Measurements from ENCODE around the gene LRCH4. TPM values are rescaled to one million over a fixed set of nuclear protein-coding genes. Genes with fewer than 3 reads are reported as not detected.
"Not testable (repeated sequence)": the region's sequence is repeated elsewhere in the genome, so short reads cannot be mapped to it uniquely, and the experiment has no call there.

The LRCH4 gene
- total and polyA plus RNA-seq, 2 of the 13 experiments (the other 11 are each of a cell fraction or from before 2014, with no cell fraction given) = 7.0 to 9.3 TPM

DNA sequence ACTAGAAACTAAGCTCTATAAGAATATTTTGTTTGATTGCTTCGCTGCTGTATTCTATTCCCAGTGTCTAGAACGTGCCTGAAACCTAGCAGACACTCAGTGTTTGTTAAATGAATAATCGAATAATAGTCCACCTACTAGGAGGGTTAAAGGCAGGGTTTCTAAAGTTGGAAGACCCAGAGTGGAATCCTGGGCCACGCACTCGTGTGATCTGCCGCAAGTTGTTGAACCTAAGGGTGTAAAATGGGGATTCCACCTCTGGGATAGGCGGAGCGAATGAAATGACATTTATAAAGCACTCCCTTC lies 47.6 kb downstream of the LRCH4 start (continued):
- no peak for TF ChIP-seq ZNF709 (CRISPR knock-in tag; IDR thresholded peaks at IDR 0.05)
- TF ChIP-seq ZNF75D (CRISPR knock-in tag; IDR thresholded peaks at IDR 0.05; ENCODE audit: borderline replicate concordance) = no peak
- 0 out of 2 replicates have a peak, but pooled peaks have one; percentile 28 for TF ChIP-seq TP53 (CRISPR knock-in tag; conservative IDR thresholded peaks at IDR 0.05)
- TF ChIP-seq KDM3A (CRISPR knock-in tag; IDR thresholded peaks at IDR 0.05; ENCODE audit: low read depth) = no peak
- TF ChIP-seq ZFY (CRISPR knock-in tag; IDR thresholded peaks at IDR 0.05) = no peak

GRCh38 chr7:100536695-100537094 lies 49.2 kb downstream of the LRCH4 start:
- H3K36me3 ChIP-seq (replicated peaks in 1 of 2; ENCODE audit: control insufficient read depth in 1 of 2, insufficient read depth in 2 of 2, low read length in 2 of 2); H3K4me3 ChIP-seq (replicated peaks in 1 of 3; ENCODE audit: insufficient read depth in 1 of 3, low read depth in 2 of 3, low read length in 3 of 3); BruUV-seq (replicated peaks); POLR2A ChIA-PET; H3K4me2 ChIP-seq (ENCODE audit: low read depth, low read length); H4K20me1 ChIP-seq (ENCODE audit: insufficient read depth, low read length); H2AFZ ChIP-seq (ENCODE audit: low read length); ATAC-seq; CTCF ChIA-PET (ENCODE audit: low intra/inter-chr PET ratio, low total read pairs); in situ Hi-C loops (cut with HindIII; ENCODE audit: extremely low pct_ligation_motif_present, low pct_unique_long_range_greater_than_20kb); intact Hi-C loops (cut with micrococcal nuclease; ENCODE audit: unreplicated experiment); H3K27me3 ChIP-seq (ENCODE audit: control insufficient read depth in 1 of 2, insufficient read depth in 2 of 2, low read length in 2 of 2); FAIRE-seq; H3K9ac ChIP-seq (ENCODE audit: insufficient read depth, low read depth, low read length); H3K27ac ChIP-seq (ENCODE audit: extremely low read length, insufficient read depth, low read length); DNase-seq (ENCODE audit: low spot score); H3K9me3 ChIP-seq (ENCODE audit: low read length): not testable (repeated sequence)
- Histone ChIP-seq H3K79me2 (ENCODE audit: insufficient read depth, low read length) (peaks cover 21% of the 10 kb centered on the region), H3K4me1 (ENCODE audit: insufficient read depth, low read length) (peaks cover 54% of the 10 kb centered on the region)
- WGBS (ENCODE audit: low lambda C conversion rate) = 94% methylated on average over 2 of the region's 2 CpGs

- POLR2A ChIA-PET = not testable (repeated sequence)
These were observed 49.9 kb downstream of the LRCH4 start for GRCh38 chr7:100535982-100536381.

More at GRCh38 chr7:100535982-100536381, 49.9 kb downstream of the LRCH4 start:
- H3K9me3 ChIP-seq (ENCODE audit: low read length); H3K4me2 ChIP-seq (ENCODE audit: low read depth, low read length); FAIRE-seq; H3K4me3 ChIP-seq (replicated peaks in 1 of 3; ENCODE audit: insufficient read depth in 1 of 3, low read depth in 2 of 3, low read length in 3 of 3); intact Hi-C loops (cut with micrococcal nuclease; ENCODE audit: unreplicated experiment); H3K36me3 ChIP-seq (replicated peaks in 1 of 2; ENCODE audit: control insufficient read depth in 1 of 2, insufficient read depth in 2 of 2, low read length in 2 of 2); ATAC-seq; BruUV-seq (replicated peaks); H3K27me3 ChIP-seq (ENCODE audit: control insufficient read depth in 1 of 2, insufficient read depth in 2 of 2, low read length in 2 of 2); in situ Hi-C loops (cut with HindIII; ENCODE audit: extremely low pct_ligation_motif_present, low pct_unique_long_range_greater_than_20kb); H2AFZ ChIP-seq (ENCODE audit: low read length); H3K27ac ChIP-seq (ENCODE audit: extremely low read length, insufficient read depth, low read length); CTCF ChIA-PET (ENCODE audit: low intra/inter-chr PET ratio, low total read pairs); H3K9ac ChIP-seq (ENCODE audit: insufficient read depth, low read depth, low read length); DNase-seq (ENCODE audit: low spot score); H4K20me1 ChIP-seq (ENCODE audit: insufficient read depth, low read length): not testable (repeated sequence)
- peaks cover 14% of the 10 kb centered on the region for H3K79me2 ChIP-seq (ENCODE audit: insufficient read depth, low read length)
- WGBS (ENCODE audit: low lambda C conversion rate) = 97% methylated on average over 9 of the region's 9 CpGs
- peaks cover 47% of the 10 kb centered on the region for H3K4me1 ChIP-seq (ENCODE audit: insufficient read depth, low read length)

Measured in HepG2 (cell line).